Measurements from ENCODE around the gene ZNF563.
A peak's percentile ranks its signal among the peaks of the same experiment; 100 is the strongest.

The ZNF563 gene

DNA sequence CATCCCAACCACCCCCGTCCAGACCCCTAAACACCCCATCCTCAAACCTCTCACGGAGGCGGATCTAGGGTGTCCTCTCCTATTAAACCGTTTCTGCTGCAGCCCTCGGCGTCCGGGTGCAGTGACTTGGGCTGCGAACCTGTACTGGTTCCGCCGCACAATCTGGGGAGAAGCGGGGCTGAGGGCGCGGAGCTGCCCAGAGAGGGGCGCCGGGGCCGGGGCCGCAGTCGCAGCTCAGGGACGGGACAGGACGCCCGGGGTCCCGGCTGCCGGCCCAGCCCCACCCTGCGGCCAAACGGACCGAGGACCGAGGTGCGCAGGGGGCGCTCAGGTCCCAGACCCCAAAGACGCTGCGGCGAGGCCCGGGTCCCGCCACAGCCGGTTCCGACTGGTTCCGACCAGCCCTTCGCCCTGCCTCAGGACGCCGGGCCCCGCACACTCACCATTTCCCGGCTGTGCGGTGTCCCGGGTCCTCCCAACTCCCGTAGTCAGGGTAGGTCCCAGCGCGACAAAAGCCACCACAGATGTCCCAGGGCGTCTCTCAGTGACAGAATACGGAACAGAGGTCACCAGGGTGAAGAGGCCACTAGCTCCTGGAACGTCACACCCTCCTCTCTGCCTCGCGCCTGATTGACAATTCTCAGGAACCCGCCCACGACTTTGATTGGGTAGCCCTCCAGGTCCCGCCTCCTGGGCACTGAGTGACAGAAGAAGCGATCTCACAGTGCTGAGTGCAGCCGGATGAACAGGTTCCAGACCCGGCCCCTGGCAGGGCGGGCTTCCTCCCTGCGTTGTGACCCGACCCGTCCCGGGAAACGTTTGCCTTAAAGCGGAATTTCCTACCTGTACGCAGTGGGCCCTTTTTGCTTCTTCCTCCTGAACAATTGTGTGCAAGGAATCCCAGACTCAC is 38.9 kb downstream of the ZNF563 start, which contains the start of gene ZNF44:
Gene ZNF44 (minus strand): TSS at position 635 of the 910 bp plus-strand sequence. CDS start 189 bp downstream, at position 446.
- DNase-seq (ENCODE audit: low read depth): peak; percentile 93

DNA sequence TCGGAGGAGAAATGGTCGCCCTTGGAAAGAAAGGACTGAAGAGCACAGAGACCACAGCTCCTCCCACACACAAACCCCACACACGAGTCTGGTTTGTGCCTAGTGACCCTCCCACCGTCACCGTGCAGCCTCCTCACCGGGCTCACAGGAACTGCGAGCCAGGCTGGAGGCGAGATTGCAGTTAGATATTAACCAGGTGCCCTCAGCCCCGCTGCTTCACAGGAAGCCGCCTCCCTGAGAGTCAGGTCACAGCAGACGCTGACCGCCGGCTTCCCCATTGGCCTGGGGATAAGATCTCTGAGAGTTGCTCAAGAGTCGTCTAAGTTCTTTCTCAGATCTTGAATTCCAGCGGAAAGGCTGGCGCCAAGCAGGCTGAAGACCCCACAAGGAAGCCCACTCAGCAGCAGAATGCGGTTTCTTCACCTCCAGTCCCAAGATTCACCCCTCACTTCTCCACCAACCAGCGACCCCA is 39.6 kb downstream of the ZNF563 start:
- peak; percentile 28 for DNase-seq (ENCODE audit: low read depth)

DNA sequence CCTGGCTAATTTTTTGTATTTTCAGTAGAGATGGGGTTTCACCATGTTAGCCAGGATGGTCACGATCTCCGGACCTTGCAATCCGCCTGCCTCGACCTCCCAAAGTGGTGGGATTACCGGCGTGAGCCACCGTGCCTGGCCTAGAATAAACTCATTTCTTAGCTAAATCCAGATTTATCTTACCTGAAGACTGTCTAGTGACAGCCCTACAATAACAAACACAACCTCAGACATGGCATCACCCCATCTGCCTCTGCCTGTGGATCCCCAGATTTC is 43.7 kb downstream of the ZNF563 start:
- DNase-seq (ENCODE audit: low read depth): no peak

DNA sequence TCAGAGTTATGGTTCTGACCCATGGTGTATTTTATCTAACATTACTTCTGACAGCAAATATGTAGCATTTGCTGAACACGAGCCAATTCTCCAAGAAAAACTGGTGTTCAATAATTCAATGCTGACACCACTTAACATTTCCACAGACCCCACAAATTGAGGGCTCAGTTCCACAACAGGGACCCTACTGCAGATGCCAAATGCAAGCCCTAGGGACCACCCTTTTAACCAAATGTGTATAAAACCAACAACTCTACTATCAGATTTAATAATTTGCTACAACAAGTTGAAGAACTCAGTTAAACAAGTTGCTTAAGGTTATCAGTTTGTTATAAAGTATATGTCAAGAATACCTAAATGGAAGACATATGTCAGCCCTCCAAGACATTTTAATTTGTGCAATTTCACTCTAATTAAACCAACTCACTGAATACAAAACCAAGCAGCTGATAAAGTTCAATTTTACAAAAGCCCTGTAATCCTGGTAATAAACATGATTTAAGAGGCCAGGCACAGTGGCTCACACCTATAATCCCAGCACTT is 45.4 kb downstream of the ZNF563 start:
- no peak for DNase-seq (ENCODE audit: low read depth)

DNA sequence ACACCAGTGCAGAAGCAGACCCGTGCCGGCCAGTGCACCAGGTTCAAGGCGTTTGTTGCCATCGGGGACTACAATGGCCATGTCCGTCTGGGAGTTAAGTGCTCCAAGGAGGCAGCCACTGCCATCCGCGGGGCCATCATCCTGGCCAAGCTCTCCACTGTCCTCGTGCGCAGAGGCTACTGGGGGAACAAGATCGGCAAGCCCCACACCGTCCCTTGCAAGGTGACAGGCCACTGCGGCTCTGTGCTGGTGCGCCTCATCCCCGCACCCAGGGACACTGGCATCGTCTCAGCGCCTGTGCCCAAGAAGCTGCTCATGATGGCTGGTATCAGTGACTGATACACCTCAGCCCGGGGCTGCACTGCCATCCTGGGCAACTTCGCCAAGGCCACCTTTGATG is 48.8 kb downstream of the ZNF563 start:
- DNase-seq (ENCODE audit: low read depth): no peak

DNA sequence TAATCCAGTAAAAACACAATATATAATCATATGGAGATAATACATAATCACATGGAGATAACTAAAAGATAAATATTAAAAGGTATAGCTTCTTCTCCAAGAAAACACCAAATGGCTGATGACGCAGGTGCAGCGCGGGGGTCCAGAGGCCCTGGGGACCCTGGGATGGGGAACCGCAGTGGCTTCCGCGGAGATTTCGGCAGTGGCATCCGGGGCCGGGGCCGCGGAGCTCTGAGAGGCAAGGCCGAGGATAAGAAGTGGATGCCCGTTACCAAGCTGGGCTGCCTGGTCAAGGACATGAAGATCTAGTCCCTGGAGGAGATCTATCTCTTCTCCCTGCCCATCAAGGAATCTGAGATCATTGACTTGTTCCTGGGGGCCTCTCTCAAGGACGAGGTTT is 49.2 kb downstream of the ZNF563 start:
- DNase-seq (ENCODE audit: low read depth): no peak

DNA sequence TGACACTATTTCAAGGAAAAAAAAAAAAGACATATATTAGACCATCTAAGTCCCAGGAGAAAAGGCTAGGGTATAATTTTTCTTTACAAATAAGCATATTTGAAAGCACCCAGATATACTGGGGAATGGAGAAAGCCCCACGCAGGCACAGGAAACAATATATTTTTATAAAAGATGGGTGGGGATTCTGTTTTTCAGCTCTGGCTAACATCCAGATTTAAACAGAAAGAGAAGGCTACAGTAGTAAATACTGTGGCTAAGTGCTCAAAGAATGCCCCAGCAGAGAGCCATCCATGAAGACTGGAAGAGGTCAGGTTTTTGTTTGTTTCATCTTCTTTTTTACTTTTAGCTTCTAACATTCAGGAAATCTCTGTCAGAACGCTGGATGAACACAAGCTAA is 54.7 kb downstream of the ZNF563 start:
- no peak for DNase-seq (ENCODE audit: low read depth)

DNA sequence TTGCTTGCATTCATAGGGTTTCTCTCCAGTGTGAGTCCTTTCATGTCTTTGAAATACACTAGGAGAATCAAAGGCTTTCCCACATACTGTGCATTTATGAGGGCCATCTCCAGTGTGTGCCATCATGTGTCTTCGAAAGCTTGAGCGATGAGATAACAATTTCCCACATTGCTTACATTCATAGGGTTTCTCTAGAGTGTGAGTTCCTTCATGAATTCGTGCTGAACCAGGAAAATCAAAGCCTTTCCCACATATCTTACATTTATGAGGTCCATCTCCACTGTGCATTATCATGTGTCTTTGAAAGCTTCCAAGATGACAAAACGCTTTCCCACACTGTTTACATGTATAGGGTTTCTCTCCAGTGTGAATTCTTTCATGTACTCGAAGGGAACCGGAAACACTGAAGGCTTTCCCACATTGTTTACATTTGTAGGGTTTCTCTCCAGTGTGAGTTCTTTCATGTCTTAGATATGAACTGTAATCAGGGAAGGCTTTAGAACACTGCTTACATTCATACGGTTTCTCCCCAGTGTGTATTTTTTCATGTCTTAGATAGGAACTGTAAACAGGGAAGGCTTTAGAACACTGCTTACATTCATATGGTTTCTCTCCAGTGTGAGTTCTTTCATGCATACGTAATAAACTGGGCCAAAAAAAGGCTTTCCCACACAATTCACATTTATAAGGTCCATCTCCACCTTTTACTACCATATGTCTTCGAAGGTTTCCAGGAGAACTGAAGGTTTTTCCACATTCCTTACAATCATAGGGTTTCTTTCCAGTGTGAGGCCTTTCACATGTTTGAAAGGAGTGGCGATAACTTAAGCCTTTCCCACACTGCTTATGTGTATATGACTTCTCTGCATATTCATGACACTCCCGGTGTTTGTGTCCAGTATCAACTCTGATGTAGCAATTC is 60.2 kb downstream of the ZNF563 start:
- DNase-seq (ENCODE audit: low read depth): no peak

DNA sequence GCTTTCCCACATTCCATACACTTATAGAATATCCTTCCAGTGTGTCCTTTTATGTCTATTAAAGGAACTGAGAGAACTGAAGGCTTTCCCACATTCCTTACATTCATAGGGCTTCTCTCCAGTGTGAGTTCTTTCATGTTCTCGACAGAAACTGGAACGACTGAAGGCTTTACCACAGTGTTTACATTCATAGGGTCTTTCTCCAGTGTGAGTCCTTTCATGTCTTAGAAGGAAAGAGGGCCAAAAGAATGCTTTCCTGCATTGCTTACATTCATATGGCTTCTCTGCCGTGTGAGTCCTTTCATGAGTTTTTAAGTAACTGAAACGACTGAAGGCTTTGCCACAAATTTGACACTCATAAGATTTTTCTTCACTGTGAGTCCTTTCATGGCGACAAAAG is 61.0 kb downstream of the ZNF563 start:
- no peak for DNase-seq (ENCODE audit: low read depth)

DNA sequence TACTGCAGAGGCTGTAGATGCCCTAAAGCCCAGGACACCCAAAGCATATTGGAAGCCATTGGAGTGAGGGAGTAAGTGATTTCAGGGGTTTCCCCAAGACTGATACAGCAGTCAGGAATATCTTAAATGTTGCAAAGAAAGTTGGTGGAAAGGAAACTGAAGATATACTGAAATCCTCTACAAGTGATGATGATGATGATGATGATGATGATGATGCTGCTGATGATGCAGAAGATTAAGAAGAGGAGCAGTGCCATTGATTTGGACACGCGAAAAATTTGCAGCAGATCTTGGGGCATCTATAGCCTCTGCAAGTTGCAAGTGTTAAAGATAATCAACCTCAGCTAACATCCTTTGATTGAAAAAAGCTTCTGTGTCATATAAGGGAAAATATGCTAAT is 62.6 kb downstream of the ZNF563 start:
- DNase-seq (ENCODE audit: low read depth): no peak

Data from stimulated activated CD8-positive, alpha-beta memory T cell treated with anti-CD3 and anti-CD28 coated beads, Interleukin-4, amount 100 ng/mL, for 24 hours (primary cell).